ENCODE data around the gene SLC16A14. TPM values are rescaled to one million over a fixed set of nuclear protein-coding genes. Genes with fewer than 3 reads are reported as not detected.

SLC16A14 gene
- total and polyA plus RNA-seq, 2 experiments from 2014 or later, result not detected

- H3K9me2 ChIP-seq (ENCODE audit: insufficient read depth), result no peaks in the 10 kb centered on the region
- no peak overlapping the region for H2AFZ ChIP-seq
- no peaks in the 10 kb centered on the region for H3K27me3 ChIP-seq (replicated peaks; ENCODE audit: insufficient read depth)
- no peak overlapping the region for H3K9ac ChIP-seq
- H3K36me3 ChIP-seq (ENCODE audit: low read depth), result no peaks in the 10 kb centered on the region
- WGBS, 2 experiments (ENCODE audit: low coverage in 1 of 2, low lambda C conversion rate in 2 of 2, missing lambda C conversion rate in 2 of 2), result 51 to 52% methylated on average over 8 of the region's 8 CpGs
- H3K4me3 ChIP-seq, result no peak overlapping the region
- H3K4me2 ChIP-seq (ENCODE audit: unreplicated experiment), result no peak overlapping the region
- H3K27ac ChIP-seq, result no peak overlapping the region
- no peaks in the 10 kb centered on the region for H3K4me1 ChIP-seq (ENCODE audit: insufficient read depth)
- in situ Hi-C loops (cut with MboI), result no loop called here
- DNase-seq, result peak; percentile 4
- H4K20me1 ChIP-seq (ENCODE audit: insufficient read depth), result no peaks in the 10 kb centered on the region
- H3K9me3 ChIP-seq (ENCODE audit: low read depth), result no peaks in the 10 kb centered on the region
- H3K79me2 ChIP-seq (ENCODE audit: insufficient read depth), result no peaks in the 10 kb centered on the region
- H3F3A ChIP-seq (ENCODE audit: insufficient read depth), result no peaks in the 10 kb centered on the region
- TF ChIP-seq EZH2phosphoT487 (IDR thresholded peaks at IDR 0.05; ENCODE audit: insufficient read depth, low read depth) (no peak), EZH2 (IDR thresholded peaks at IDR 0.05; ENCODE audit: insufficient read depth, poor library complexity, severe bottlenecking) (no peak)
Measured at GRCh38 chr2:230075988-230076631, 7.4 kb upstream of the SLC16A14 start.

- no peak overlapping the region for H3K9ac ChIP-seq
- H3K9me3 ChIP-seq (ENCODE audit: low read depth), result no peaks in the 10 kb centered on the region
- no peaks in the 10 kb centered on the region for H3K27me3 ChIP-seq (replicated peaks; ENCODE audit: insufficient read depth)
- no peak overlapping the region for H3K4me2 ChIP-seq (ENCODE audit: unreplicated experiment)
- no peaks in the 10 kb centered on the region for H3K4me1 ChIP-seq (ENCODE audit: insufficient read depth)
- no peaks in the 10 kb centered on the region for H3K36me3 ChIP-seq (ENCODE audit: low read depth)
- no peaks in the 10 kb centered on the region for H3F3A ChIP-seq (ENCODE audit: insufficient read depth)
- H4K20me1 ChIP-seq (ENCODE audit: insufficient read depth), result no peaks in the 10 kb centered on the region
- DNase-seq, result no peak
- in situ Hi-C loops (cut with MboI), result no loop called here
- 83 to 89% methylated on average over 7 of the region's 7 CpGs for WGBS, 2 experiments (ENCODE audit: low coverage in 1 of 2, low lambda C conversion rate in 2 of 2, missing lambda C conversion rate in 2 of 2)
- TF ChIP-seq EZH2 (IDR thresholded peaks at IDR 0.05; ENCODE audit: insufficient read depth, poor library complexity, severe bottlenecking) (no peak), EZH2phosphoT487 (IDR thresholded peaks at IDR 0.05; ENCODE audit: insufficient read depth, low read depth) (no peak)
- H3K27ac ChIP-seq, result no peak overlapping the region
- H3K4me3 ChIP-seq, result no peak overlapping the region
- no peak overlapping the region for H2AFZ ChIP-seq
- H3K9me2 ChIP-seq (ENCODE audit: insufficient read depth), result no peaks in the 10 kb centered on the region
- no peaks in the 10 kb centered on the region for H3K79me2 ChIP-seq (ENCODE audit: insufficient read depth)
Measured at GRCh38 chr2:230071421-230071820, 2.7 kb upstream of the SLC16A14 start.

GRCh38 chr2:230069402-230069801 lies 678 bp upstream of the SLC16A14 start:
- Histone ChIP-seq H3F3A (ENCODE audit: insufficient read depth) (no peaks in the 10 kb centered on the region), H3K4me3 (no peak overlapping the region), H3K27ac (no peak overlapping the region), H3K9ac (no peak overlapping the region), H3K36me3 (ENCODE audit: low read depth) (no peaks in the 10 kb centered on the region), H3K9me2 (ENCODE audit: insufficient read depth) (no peaks in the 10 kb centered on the region), H4K20me1 (ENCODE audit: insufficient read depth) (no peaks in the 10 kb centered on the region), H3K4me2 (ENCODE audit: unreplicated experiment) (no peak overlapping the region), H3K27me3 (replicated peaks; ENCODE audit: insufficient read depth) (no peaks in the 10 kb centered on the region), H2AFZ (no peak overlapping the region), H3K4me1 (ENCODE audit: insufficient read depth) (no peaks in the 10 kb centered on the region), H3K9me3 (ENCODE audit: low read depth) (no peaks in the 10 kb centered on the region), H3K79me2 (ENCODE audit: insufficient read depth) (no peaks in the 10 kb centered on the region)
- DNase-seq, result no peak
- TF ChIP-seq EZH2 (IDR thresholded peaks at IDR 0.05; ENCODE audit: insufficient read depth, poor library complexity, severe bottlenecking), result no peak
- no peak for TF ChIP-seq EZH2phosphoT487 (IDR thresholded peaks at IDR 0.05; ENCODE audit: insufficient read depth, low read depth)
- 96% methylated on average over 6 of the region's 6 CpGs for WGBS, 2 experiments (ENCODE audit: low coverage in 1 of 2, low lambda C conversion rate in 2 of 2, missing lambda C conversion rate in 2 of 2)
- in situ Hi-C loops (cut with MboI), result no loop called here

GRCh38 chr2:230068016-230068650 lies 591 bp downstream of the SLC16A14 start:
- Histone ChIP-seq H3K4me1 (ENCODE audit: insufficient read depth) (no peaks in the 10 kb centered on the region), H3K9ac (peak overlapping the region; percentile 15; the same call in 1 of the 2 replicates), H3K27ac (no peak overlapping the region), H4K20me1 (ENCODE audit: insufficient read depth) (no peaks in the 10 kb centered on the region), H3K9me3 (ENCODE audit: low read depth) (no peaks in the 10 kb centered on the region), H3K9me2 (ENCODE audit: insufficient read depth) (no peaks in the 10 kb centered on the region), H3F3A (ENCODE audit: insufficient read depth) (no peaks in the 10 kb centered on the region), H3K4me3 (peak overlapping the region; percentile 73), H3K79me2 (ENCODE audit: insufficient read depth) (no peaks in the 10 kb centered on the region), H3K27me3 (replicated peaks; ENCODE audit: insufficient read depth) (no peaks in the 10 kb centered on the region), H3K4me2 (ENCODE audit: unreplicated experiment) (peak overlapping the region; percentile 89), H2AFZ (peak overlapping the region; percentile 94), H3K36me3 (ENCODE audit: low read depth) (no peaks in the 10 kb centered on the region)
- peak; percentile 61 for DNase-seq
- 1 to 3% methylated on average over 33 to 43 of the region's 60 CpGs for WGBS, 2 experiments (ENCODE audit: low coverage in 1 of 2, low lambda C conversion rate in 2 of 2, missing lambda C conversion rate in 2 of 2)
- in situ Hi-C loops (cut with MboI), result no loop called here
- TF ChIP-seq EZH2 (IDR thresholded peaks at IDR 0.05; ENCODE audit: insufficient read depth, poor library complexity, severe bottlenecking), result no peak
- TF ChIP-seq EZH2phosphoT487 (IDR thresholded peaks at IDR 0.05; ENCODE audit: insufficient read depth, low read depth), result no peak
